GM04504 (cell line): ENCODE results near the gene MED19.
"Not testable (repeated sequence)": the region's sequence is repeated elsewhere in the genome, so short reads cannot be mapped to it uniquely, and the experiment has no call there.

Source experiments
- DNase-seq: peaks from one replicate; pipeline ENCODE4 v3.0.0-alpha.2; 2012; ENCODE audit warnings: low read depth

MED19 gene

GRCh38 chr11:57711414-57712255 lies at the start of gene MED19:
Gene MED19 (minus strand): TSS chr11:57712215. CDS start chr11:57712179, 36 bp downstream.
- DNase-seq = peak; percentile 32

- no peak for DNase-seq
These were observed 46.2 kb upstream of the MED19 start for GRCh38 chr11:57758174-57758573.

- DNase-seq = no peak
These were observed 40.9 kb upstream of the MED19 start for GRCh38 chr11:57752954-57753353.

- DNase-seq = no peak
These were observed 39.8 kb upstream of the MED19 start, which contains the start of gene BTBD18 for GRCh38 chr11:57751676-57752253. Gene BTBD18 (minus strand): TSS chr11:57751819. CDS start chr11:57751188, 631 bp downstream.

- no peak for DNase-seq
These were observed 39.2 kb upstream of the MED19 start for GRCh38 chr11:57751176-57751575.

- DNase-seq = no peak
These were observed 34.9 kb upstream of the MED19 start for GRCh38 chr11:57746920-57747319.

GRCh38 chr11:57745206-57745605 lies 33.2 kb upstream of the MED19 start:
- DNase-seq = no peak

GRCh38 chr11:57744357-57744756 lies 32.3 kb upstream of the MED19 start:
- DNase-seq = no peak

GRCh38 chr11:57742087-57742452 lies 30.1 kb upstream of the MED19 start:
- DNase-seq = no peak

- peak; percentile 93 for DNase-seq
These were observed 29.4 kb upstream of the MED19 start, which contains the start of gene SELENOH for GRCh38 chr11:57741132-57742086. Gene SELENOH (plus strand): TSS chr11:57741491. CDS start chr11:57741596, 105 bp downstream.

- no peak for DNase-seq
These were observed 23.7 kb upstream of the MED19 start for GRCh38 chr11:57735619-57736298.

- no peak for DNase-seq
These were observed 20.6 kb upstream of the MED19 start for GRCh38 chr11:57732661-57733060.

- no peak for DNase-seq
These were observed 17.5 kb upstream of the MED19 start for GRCh38 chr11:57729479-57729878.

GRCh38 chr11:57728829-57729228 lies 16.8 kb upstream of the MED19 start:
- no peak for DNase-seq

- no peak for DNase-seq
These were observed 15.2 kb upstream of the MED19 start for GRCh38 chr11:57727185-57727584.

GRCh38 chr11:57716726-57717125 lies 4.7 kb upstream of the MED19 start:
- DNase-seq = not testable (repeated sequence)

GRCh38 chr11:57713835-57714234 lies 1.8 kb upstream of the MED19 start:
- no peak for DNase-seq

- peak; percentile 98 for DNase-seq
These were observed 488 bp upstream of the MED19 start, which contains the start of gene TMX2 for GRCh38 chr11:57712256-57713150. Gene TMX2 (plus strand): TSS chr11:57712593. CDS start chr11:57712619, 26 bp downstream.

- DNase-seq = no peak
These were observed 2.1 kb downstream of the MED19 start for GRCh38 chr11:57709802-57710367.

- not testable (repeated sequence) for DNase-seq
These were observed 6.6 kb downstream of the MED19 start for GRCh38 chr11:57705432-57705831.
